Stimulated activated CD4-positive, alpha-beta T cell treated with anti-CD3 and anti-CD28 coated beads, TNF-alpha, amount 100 ng/mL, for 1 hour (primary cell): ENCODE results near the gene SLC48A1.
A peak's percentile ranks its signal among the peaks of the same experiment; 100 is the strongest.

ENCODE experiments used
- DNase-seq, 3 donors: peaks; one replicate each; pipeline ENCODE4 v3.0.0-alpha.2; 2020; ENCODE audit warnings: low read depth in 3 of 3, low spot score in 1 of 3

SLC48A1 gene

GRCh38 chr12:47777151-47777550 is 4.1 kb downstream of the SLC48A1 start:
- DNase-seq, result no peak

- no peak for DNase-seq
Measured at GRCh38 chr12:47777741-47778558, 4.9 kb downstream of the SLC48A1 start.

DNA sequence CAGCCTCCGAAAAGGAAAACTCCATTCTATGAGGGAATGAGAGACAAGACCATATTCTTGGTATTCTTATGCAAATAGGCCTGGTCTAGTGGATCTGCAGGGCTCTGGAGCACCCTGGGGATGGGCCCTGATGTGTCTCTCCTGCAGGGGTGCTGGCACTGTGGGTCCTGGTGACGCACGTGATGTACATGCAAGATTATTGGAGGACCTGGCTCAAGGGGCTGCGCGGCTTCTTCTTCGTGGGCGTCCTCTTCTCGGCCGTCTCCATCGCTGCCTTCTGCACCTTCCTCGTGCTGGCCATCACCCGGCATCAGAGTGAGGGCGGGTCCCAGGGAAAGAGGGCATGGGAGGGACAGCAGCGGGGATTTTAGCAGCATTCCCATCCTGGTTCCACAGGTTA is 5.8 kb downstream of the SLC48A1 start:
- DNase-seq, result no peak

DNA sequence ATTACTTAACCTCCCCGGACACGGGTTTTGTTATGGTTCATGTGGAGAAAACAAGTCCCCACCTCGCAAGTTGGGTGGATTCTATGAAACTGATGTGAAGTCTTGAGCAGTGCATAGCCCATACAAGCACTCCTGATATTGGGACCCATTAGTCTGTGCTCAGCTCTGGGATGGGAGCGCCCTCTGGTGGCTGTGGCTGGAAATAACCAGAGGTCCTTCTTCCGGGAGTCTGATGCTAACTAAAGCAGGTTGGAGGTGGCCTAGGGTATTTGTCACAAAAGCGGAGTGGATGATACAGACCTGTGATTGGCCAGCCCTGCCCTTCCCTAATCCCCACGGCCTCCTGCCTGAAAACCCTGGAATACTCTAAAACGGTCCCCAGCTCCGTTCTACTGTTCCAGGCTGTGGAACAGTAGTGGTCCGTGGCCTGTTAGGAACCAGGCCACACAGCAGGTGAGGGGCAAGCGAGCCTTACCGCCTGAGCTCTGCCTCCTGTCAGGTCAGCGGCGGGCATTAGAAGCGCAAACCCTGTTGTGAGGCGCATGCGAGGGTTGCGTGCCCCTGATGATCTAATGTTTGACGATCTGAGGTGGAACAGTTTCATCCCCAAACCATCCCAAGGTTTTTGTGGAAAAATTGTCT is 6.4 kb downstream of the SLC48A1 start:
- peak; percentile 82 to 96 (median 86) for DNase-seq

DNA sequence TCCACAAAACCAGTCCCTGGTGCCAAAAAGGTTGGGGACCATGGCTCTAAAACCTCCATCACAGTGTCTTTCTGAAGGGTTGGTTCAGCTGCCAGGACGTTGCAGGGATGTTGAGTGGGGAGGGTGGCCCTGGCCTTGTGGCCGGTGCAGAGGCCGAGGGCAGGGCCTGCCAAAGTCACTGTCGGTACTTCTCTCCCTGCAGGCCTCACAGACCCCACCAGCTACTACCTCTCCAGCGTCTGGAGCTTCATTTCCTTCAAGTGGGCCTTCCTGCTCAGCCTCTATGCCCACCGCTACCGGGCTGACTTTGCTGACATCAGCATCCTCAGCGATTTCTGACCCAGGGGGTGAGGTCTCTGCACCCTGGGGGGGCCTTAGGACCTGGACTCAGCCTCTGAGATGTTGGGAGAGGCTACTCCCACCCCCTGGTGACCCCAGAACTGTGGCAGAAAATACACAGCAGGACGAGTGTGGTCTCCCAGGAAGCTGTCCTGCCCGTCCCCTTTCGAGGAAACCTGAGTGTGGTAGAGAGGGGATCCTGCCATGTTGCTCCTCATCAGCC is 7.0 kb downstream of the SLC48A1 start:
- DNase-seq, result no peak

- no peak for DNase-seq
Measured at GRCh38 chr12:47781479-47782371, 8.7 kb downstream of the SLC48A1 start.

GRCh38 chr12:47782372-47782770 is 9.3 kb downstream of the SLC48A1 start:
- no peak for DNase-seq

DNA sequence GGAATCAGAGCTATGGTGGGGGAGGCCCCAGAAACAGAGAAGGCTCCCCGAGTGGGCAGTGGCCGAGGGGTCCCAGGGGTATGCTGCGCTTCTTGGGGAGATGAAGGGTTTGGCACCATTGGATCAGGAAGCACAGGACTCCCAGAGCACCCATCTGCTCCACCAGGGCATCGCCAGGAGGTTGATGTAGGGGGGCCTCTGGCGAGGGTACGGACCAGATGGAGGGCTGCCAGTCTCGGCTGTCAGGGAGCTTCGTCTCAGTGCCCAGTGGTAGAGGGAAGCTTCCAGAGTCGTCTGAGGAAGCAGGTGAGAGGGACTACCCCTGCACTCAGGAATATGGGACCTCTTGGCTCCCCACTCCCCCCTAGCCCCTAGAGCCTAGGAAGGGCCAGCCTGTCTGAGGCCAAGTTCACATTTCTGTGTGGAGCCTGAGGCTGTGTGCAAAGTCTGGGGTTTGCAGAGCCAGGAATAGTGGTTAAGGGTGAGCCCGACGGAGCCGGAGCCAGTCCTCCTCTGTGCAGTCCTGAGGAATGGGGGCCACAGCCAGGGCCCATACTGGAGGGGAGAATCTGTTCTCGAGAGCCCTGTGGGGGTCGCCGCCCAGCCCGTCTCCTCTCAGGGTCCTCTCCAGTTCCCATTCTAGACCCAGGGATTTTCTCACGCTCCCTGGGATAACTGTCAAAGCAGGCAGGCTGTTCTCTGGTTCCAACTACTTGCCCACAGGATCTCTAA is 10.2 kb downstream of the SLC48A1 start:
- no peak for DNase-seq

DNA sequence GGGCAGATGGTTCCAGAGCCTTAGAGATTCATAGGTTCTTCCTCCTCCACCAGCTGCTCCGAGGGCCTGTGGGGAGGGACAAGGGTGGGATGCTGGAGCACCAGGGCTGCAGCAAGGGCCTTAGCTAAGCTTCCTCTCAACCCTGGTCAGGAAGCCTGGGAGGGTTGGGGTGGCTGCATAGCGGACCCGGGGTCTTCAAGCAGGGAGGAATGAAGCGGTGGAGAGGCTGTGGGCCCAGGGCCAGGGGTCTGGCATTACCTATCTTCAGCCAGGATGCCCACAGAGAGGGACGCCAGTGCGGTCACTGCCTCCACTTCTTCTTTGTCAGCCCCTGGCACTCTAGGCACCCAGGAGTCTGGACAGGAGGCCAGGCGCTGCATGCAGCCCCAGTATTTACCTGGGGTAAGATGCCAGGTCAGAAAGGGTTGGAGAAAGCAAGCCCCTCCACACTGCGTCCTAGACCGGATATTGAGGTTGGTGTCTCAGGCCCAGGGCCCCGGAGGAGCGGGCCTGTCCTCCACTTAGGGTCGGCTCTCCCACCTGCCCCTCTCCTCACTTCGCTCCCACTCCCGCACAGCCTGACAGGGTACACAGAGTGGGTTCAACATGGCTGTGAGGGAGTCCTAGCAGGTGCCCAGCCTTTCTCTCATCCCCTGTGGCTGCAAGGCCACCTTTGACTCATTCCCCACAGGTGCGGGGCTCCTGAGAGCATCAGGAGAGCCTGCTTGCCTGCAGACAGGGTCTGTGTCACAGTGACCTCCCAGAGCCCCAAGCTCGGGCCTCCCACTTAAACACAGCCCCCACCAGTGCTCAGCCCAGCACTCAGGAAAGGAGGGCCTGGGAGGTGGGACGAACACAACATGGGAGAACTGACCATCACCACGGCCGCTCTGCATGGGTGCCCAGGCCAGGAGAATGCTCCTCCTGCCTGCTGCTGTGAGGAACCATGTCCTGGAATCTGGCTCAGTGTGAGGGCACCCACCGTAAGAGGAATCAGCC is 11.1 kb downstream of the SLC48A1 start:
- DNase-seq, result no peak

GRCh38 chr12:47785036-47785886 is 12.2 kb downstream of the SLC48A1 start:
- DNase-seq, result no peak

- no peak for DNase-seq
Measured at GRCh38 chr12:47785887-47786661, 13.0 kb downstream of the SLC48A1 start.

DNA sequence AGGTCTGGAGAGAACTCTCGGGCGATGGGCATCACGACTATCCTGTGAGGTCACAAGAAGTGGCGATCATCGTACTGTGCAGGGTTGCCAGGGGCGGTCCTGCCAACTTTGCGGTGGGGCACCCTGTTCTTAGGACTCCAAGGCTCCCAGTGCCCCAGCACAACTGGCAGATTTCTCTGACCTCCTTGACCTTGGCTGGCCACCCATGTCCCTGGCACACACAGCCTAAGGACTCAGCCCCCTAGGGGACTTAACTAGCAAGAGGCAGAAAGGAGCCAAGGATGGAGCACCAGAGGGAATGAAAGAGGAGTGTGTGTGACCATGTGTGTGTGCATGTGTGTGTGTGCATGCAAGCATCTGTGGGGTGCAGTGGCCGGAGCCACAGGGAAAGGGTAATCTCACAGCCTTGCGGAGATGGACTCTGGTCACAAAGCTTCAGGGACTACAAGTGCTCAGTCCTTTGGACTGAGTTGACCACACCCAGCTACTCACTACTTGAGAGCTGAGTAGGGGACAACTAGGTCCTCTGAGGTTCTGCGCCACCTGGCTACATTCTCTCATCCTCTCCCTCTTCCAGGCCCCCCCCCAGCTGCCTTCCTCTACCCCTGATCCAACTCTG is 13.7 kb downstream of the SLC48A1 start:
- no peak for DNase-seq

- DNase-seq, result no peak
Measured at GRCh38 chr12:47787596-47788319, 14.7 kb downstream of the SLC48A1 start.

GRCh38 chr12:47789141-47789540 is 16.1 kb downstream of the SLC48A1 start:
- DNase-seq, result no peak

DNA sequence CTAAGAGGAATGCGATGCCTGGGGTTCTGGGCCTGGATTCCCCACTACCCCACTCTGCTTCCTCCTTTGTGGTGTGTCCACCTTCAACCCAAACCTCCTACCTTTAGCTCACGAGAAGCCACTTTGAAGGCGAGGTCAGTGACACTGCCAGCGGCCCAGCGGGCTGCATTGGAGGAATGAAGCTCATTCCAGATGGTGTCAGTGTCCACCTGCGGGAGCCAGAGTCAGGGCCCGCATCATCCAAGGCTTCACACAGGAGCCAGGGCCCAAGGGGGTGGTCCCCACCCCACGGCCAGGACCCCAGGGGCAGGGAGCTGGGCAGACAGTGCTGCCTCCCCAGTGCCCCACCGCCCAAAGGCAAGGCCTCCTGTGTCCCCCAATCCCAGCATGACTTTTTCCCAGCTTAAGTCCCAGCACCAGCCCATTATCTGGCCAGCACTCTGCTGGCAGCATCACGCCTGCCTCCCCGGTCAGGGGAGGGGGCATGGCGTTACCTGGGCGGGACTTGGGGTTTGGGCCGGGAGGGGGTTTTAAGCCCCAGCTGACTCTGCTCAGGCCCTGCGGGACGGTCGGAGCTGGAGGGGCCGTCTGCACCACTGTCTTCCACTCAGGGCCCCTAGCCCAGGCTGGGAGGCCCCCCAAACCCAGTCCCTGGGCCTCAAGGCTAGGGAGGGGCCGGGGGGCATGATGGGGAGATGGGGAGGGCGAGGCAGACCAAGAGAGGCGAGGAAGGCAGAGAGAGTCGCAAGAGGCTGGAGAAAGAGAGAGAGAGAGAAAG is 16.9 kb downstream of the SLC48A1 start:
- no peak for DNase-seq
